K562 (cell line): Measurements from ENCODE around the gene HNRNPH3. TPM values are rescaled to one million over a fixed set of nuclear protein-coding genes. Genes with fewer than 3 reads are reported as not detected.

ENCODE experiments used
- ATAC-seq: fragments of 200-7000 bp; cut with Tn5 transposase; 3 replicates; pipeline ENCODE4 v1.9.1; 2020; ENCODE audit warnings: moderate library complexity
- BruUV-seq: library from RNA; stranded (reverse); fragments of 400-500 nt; replicated peaks from 2 replicates; lab custom pipeline; 2021; lab: Mats Ljungman, UMichigan
- CTCF ChIA-PET: fragments of 300-600 bp; formaldehyde crosslinking; extraction: SDS; loops from one replicate; lab custom pipeline; 2021; ENCODE audit warnings: low intra/inter-chr PET ratio; lab: Yijun Ruan, JAX
- POLR2A ChIA-PET: fragments of 300-600, 350-650 bp; sonication (Branson Sonifier 250); formaldehyde crosslinking; extraction: SDS; loops from one replicate; lab custom pipeline; 2021; ENCODE audit warnings: antibody characterized with exemption, inconsistent platforms; lab: Yijun Ruan, JAX
- DNase-seq, 4 experiments: peaks; one replicate each; pipeline versions ENCODE4 v3.0.0 to v3.0.0-alpha.2; 2011 to 2018; ENCODE audit warnings: low spot score in 3 of 4, mixed read lengths in 3 of 4; ENCODE audit errors: extremely low read depth in 1 of 4
- FAIRE-seq: peaks from 2 replicates; lab custom pipeline; 2011; peaks lifted over from hg19 to GRCh38; lab: Jason Lieb, UNC
- H2AFZ ChIP-seq: 2 replicates; pipeline ENCODE4 v1.6.0; 2011; ENCODE audit warnings: low read depth, low read length, control low read depth, inconsistent platforms
- H3K27ac ChIP-seq: fragments of 200-600 bp; 3 replicates; pipeline ENCODE4 v1.8.0; 2011; ENCODE audit warnings: low read depth, mild to moderate bottlenecking, control low read depth, inconsistent platforms, low read length, moderate library complexity, mixed read lengths; ENCODE audit errors: extremely low read depth
- H3K27me3 ChIP-seq, 2 experiments: fragments of 300-600 bp in 1 of 2; 2 replicates in 1 of 2; 3 replicates in 1 of 2; pipeline versions ENCODE4 v1.6.0 to v1.8.0; 2011; ENCODE audit warnings: inconsistent platforms in 2 of 2, low read length in 2 of 2, mild to moderate bottlenecking in 1 of 2, mixed read lengths in 1 of 2, moderate library complexity in 1 of 2; ENCODE audit not compliant: control insufficient read depth in 2 of 2, insufficient read depth in 2 of 2
- H3K36me3 ChIP-seq: fragments of 300-600 bp; 3 replicates; pipeline ENCODE4 v1.8.0; 2011; ENCODE audit warnings: mild to moderate bottlenecking, low read length, inconsistent platforms; ENCODE audit not compliant: control insufficient read depth, insufficient read depth
- H3K4me1 ChIP-seq, 2 experiments: fragments of 200-600 bp in 1 of 2; replicated peaks in 1 of 2; 2 replicates in 1 of 2; 3 replicates in 1 of 2; pipeline versions ENCODE4 v1.5.1 to v1.8.0; 2011; ENCODE audit warnings: inconsistent platforms in 2 of 2, low read length in 2 of 2, mild to moderate bottlenecking in 1 of 2, mixed read lengths in 1 of 2, moderate library complexity in 1 of 2; ENCODE audit not compliant: control insufficient read depth in 2 of 2, insufficient read depth in 2 of 2
- H3K4me2 ChIP-seq: 2 replicates; pipeline ENCODE4 v1.6.1; 2011; ENCODE audit warnings: low read length, control low read depth, inconsistent platforms, mixed read lengths; ENCODE audit not compliant: insufficient read depth
- H3K4me3 ChIP-seq: fragments of 200-600 bp; sonication (generic), shearing (Covaris generic); 2 replicates; pipeline ENCODE4 v1.5.1; 2016; ENCODE audit warnings: control low read depth, inconsistent platforms
- H3K79me2 ChIP-seq: fragments of 200-600 bp; 3 replicates; pipeline ENCODE4 v1.8.0; 2011; ENCODE audit warnings: low read length, inconsistent platforms; ENCODE audit not compliant: control insufficient read depth, insufficient read depth
- H3K9ac ChIP-seq, 2 experiments: 2 replicates each; pipeline versions ENCODE4 v1.6.0 to v1.6.1; 2011; ENCODE audit warnings: low read depth in 2 of 2, low read length in 2 of 2, control low read depth in 1 of 2, inconsistent platforms in 1 of 2, mild to moderate bottlenecking in 1 of 2, mixed read lengths in 1 of 2; ENCODE audit not compliant: insufficient read depth in 1 of 2
- H3K9me1 ChIP-seq: one replicate; pipeline ENCODE4 v1.6.0; 2011; ENCODE audit warnings: inconsistent platforms, mild to moderate bottlenecking, low read length, moderate library complexity; ENCODE audit not compliant: control insufficient read depth, insufficient read depth
- H3K9me3 ChIP-seq: replicated peaks from 2 replicates; pipeline ENCODE4 v1.5.1; 2011; ENCODE audit warnings: low read depth, low read length, inconsistent platforms; ENCODE audit not compliant: control insufficient read depth, insufficient read depth
- H4K20me1 ChIP-seq: replicated peaks from 2 replicates; pipeline ENCODE4 v1.6.1; 2011; ENCODE audit warnings: low read length, inconsistent platforms, mixed read lengths; ENCODE audit not compliant: control insufficient read depth, insufficient read depth
- HDGF ChIP-seq: fragments of 450-650 bp; IDR thresholded peaks from 2 replicates; pipeline ENCODE4 v1.6.1; 2016
- MTF1 ChIP-seq: fragments of 250-450 bp; sonication (Bioruptor Pico); IDR thresholded peaks from 2 replicates; pipeline ENCODE4 v1.9.0; 2021; ENCODE audit warnings: moderate library complexity, mild to moderate bottlenecking, inconsistent platforms, borderline replicate concordance
- RBM25 ChIP-seq: fragments of 200-400 bp; formaldehyde crosslinking; IDR thresholded peaks from 2 replicates; pipeline ENCODE4 v1.6.1; 2018; ENCODE audit warnings: low read length, low read depth, moderate library complexity; ENCODE audit not compliant: severe bottlenecking
- RUNX1 ChIP-seq: sonication (generic); IDR thresholded peaks from 2 replicates; pipeline ENCODE4 v1.6.1; 2016; ENCODE audit warnings: antibody characterized with exemption, low read depth
- ZNF121 ChIP-seq: sonication (generic); formaldehyde crosslinking; conservative IDR thresholded peaks from 2 replicates; pipeline ENCODE4 v1.8.0; 2022; ENCODE audit warnings: missing genetic modification reagents
- ZNF384 ChIP-seq: IDR thresholded peaks from 2 replicates; pipeline ENCODE4 v1.6.1; 2012; ENCODE audit warnings: low read depth, low read length, improper control_type of control experiment
- ZNF507 ChIP-seq: conservative IDR thresholded peaks from 2 replicates; pipeline ENCODE4 v1.6.1; 2017; ENCODE audit warnings: missing genetic modification characterization, missing compliant biosample characterization
- WGBS: fragments of 100-300 bp; shearing (Covaris generic); methylation state at CpG from one replicate; pipeline ENCODE4 v1.1.6; 2016; ENCODE audit warnings: low coverage, mixed read lengths; ENCODE audit not compliant: insufficient coverage; ENCODE audit errors: missing lambda C conversion rate; 5-methylcytosine and 5-hydroxymethylcytosine counted together
- in situ Hi-C: fragments of 300-500 bp; cut with MboI; formaldehyde crosslinking; loops from 4 replicates; pipeline ENCODE4 v1.15.0; 2018; ENCODE audit warnings: inconsistent platforms, mixed read lengths
- intact Hi-C: fragments of 100-400 bp; cut with micrococcal nuclease; formaldehyde crosslinking; loops from 2 replicates; pipeline ENCODE4 v1.14.2; 2022
- polyA plus RNA-seq, 8 experiments: library from polyadenylated mRNA; depleted of rRNA in 4 of 8; stranded (reverse) in 5 of 8; unstranded in 3 of 8; fragments of >200 nt; fragmentation: Nextera tagmentation in 2 of 8; fragmentation: Illumina TruSeq in 1 of 8; extraction: Ambion mirVana in 2 of 8; extraction: Trizol in 1 of 8; gene quantifications; 2 replicates each; pipeline versions ENCODE4 v1.2.1 to v1.2.3, GENCODE V29; 2011 to 2014; ENCODE audit warnings: inconsistent platforms in 1 of 8, missing spikeins in 1 of 8
- total RNA-seq, 7 experiments: library from RNA; depleted of rRNA in 6 of 7; stranded (reverse); fragments of >200 nt in 6 of 7; fragmentation: Illumina TruSeq in 2 of 7; extraction: Trizol in 2 of 7; gene quantifications; 2 replicates each; pipeline versions ENCODE4 v1.2.1 to v1.2.3, GENCODE V29; 2011 to 2021; ENCODE audit warnings: low replicate concordance in 1 of 7
- TF ChIP-seq, protein P1 (sequence below): fragments of 250-450 bp; sonication (Bioruptor Pico); IDR thresholded peaks from 2 replicates; pipeline ENCODE4 v1.8.0; 2022; ENCODE audit warnings: moderate library complexity, mild to moderate bottlenecking, inconsistent platforms

The HNRNPH3 gene
- total and polyA plus RNA-seq, 9 of the 15 experiments (the other 6 are each of a cell fraction or from before 2014, with no cell fraction given) = 52.8 to 562 (median 152) TPM

DNA sequence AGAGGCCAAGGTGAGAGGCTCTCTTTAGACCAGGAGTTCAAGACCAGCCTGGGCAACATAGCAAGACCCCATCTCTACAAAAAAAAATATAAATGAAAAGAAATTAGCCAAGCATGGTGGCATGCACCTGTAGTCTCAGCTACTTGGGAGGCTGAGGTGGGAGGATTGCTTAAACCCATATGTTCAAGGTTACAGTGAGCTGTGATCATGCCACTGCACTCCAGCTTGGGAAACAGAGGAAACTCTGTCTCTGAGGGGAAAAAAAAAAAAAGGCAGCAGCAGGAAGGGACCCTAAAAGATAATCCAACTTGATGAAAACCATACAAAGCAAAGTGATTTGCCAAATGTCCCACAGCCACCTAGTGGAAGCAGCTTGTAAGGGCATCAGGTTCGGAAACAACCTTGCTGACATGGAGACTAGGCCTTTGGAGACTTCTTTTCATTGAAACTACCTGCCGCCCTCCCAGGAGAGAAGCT lies 16.4 kb downstream of the HNRNPH3 start (continued):
- peak; percentile 59; the same call in 1 of the 2 replicates for TF ChIP-seq ZNF121
- TF ChIP-seq ZNF507 = peak; percentile 76

DNA sequence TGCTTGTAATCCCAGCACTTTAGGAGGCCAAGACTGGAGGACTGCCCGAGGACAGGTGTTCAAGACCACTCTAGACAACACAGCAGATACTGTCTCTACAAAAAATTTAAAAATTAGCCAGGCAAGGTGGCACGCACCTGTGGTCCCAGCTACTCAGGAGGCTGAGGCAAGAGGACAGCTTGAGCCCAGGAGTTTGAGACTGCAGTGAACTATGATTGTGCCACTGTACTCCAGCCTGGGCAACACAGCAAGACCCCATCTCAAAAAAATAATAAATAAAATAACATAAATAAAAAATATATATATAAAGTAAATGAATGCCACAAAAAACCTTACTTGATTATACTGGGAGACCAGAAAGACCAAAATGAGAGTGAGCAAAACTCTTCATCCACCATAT lies 21.7 kb downstream of the HNRNPH3 start:
- in situ Hi-C loops (no loop called here), intact Hi-C loops (no loop called here)
- no TSS peak for BruUV-seq
- WGBS = 82% methylated on average over 2 of the region's 2 CpGs
- no peaks in the 10 kb centered on the region for H3K79me2 ChIP-seq
- H3K4me1 ChIP-seq = no peaks in the 10 kb centered on the region
- H3K4me3 ChIP-seq = no peak overlapping the region
- no peak overlapping the region for H2AFZ ChIP-seq
- no peak overlapping the region for H3K9ac ChIP-seq
- no peaks in the 10 kb centered on the region for H3K9me1 ChIP-seq
- ATAC-seq (no peak), DNase-seq (no peak), FAIRE-seq (no peak)
- no peaks in the 10 kb centered on the region for H3K9me3 ChIP-seq
- no peaks in the 10 kb centered on the region for H3K27me3 ChIP-seq
- CTCF ChIA-PET = no interaction called here
- peaks cover 31% of the 10 kb centered on the region; the same call in 2 of the 3 replicates for H3K36me3 ChIP-seq
- no peaks in the 10 kb centered on the region for H4K20me1 ChIP-seq
- H3K27ac ChIP-seq = no peak overlapping the region
- TF ChIP-seq ZNF384 (no peak), ZNF121 (peak; percentile 82), RBM25 (peak; percentile 41)
- POLR2A ChIA-PET = interaction anchor here (1.6 kb wide), 1 partner anchor 22 kb away, joined by 4 read pairs; the partner anchor contains the start of gene HNRNPH3
- H3K4me2 ChIP-seq = no peak overlapping the region

DNA sequence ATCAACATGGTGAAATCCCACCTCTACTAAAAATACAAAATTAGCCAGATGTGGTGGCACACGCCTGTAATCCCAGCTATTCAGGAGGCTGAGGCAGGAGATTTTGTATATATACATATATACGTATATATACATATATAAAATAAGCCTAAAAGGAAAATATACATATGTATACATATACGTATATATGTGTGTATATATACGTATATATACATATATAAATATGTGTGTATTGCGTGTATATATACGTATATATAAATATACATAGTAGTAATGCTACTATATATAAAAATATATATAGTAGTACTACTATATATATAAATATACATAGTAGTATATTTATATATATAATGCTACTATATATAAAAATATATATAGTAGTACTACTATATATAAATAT lies 27.3 kb downstream of the HNRNPH3 start:
- Histone ChIP-seq H3K4me3 (no peak overlapping the region), H2AFZ (no peak overlapping the region), H3K27ac (no peak overlapping the region), H3K9me1 (no peaks in the 10 kb centered on the region), H3K4me2 (no peak overlapping the region), H3K4me1 (no peaks in the 10 kb centered on the region), H3K27me3 (no peaks in the 10 kb centered on the region), H3K79me2 (no peaks in the 10 kb centered on the region), H4K20me1 (no peaks in the 10 kb centered on the region), H3K36me3 (peaks cover 41% of the 10 kb centered on the region), H3K9me3 (no peaks in the 10 kb centered on the region), H3K9ac (no peak overlapping the region)
- FAIRE-seq (no peak), DNase-seq (no peak), ATAC-seq (no peak)
- BruUV-seq = no TSS peak
- TF ChIP-seq, protein P1, sequence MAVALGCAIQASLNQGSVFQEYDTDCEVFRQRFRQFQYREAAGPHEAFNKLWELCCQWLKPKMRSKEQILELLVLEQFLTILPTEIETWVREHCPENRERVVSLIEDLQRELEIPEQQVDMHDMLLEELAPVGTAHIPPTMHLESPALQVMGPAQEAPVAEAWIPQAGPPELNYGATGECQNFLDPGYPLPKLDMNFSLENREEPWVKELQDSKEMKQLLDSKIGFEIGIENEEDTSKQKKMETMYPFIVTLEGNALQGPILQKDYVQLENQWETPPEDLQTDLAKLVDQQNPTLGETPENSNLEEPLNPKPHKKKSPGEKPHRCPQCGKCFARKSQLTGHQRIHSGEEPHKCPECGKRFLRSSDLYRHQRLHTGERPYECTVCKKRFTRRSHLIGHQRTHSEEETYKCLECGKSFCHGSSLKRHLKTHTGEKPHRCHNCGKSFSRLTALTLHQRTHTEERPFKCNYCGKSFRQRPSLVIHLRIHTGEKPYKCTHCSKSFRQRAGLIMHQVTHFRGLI = 0 out of 2 replicates have a peak, but pooled peaks have one; percentile 51
- TF ChIP-seq RUNX1 (no peak), HDGF (no peak), MTF1 (CRISPR knock-in tag) (0 out of 2 replicates have a peak, but pooled peaks have one; percentile 68)
- POLR2A ChIA-PET = no interaction called here
- 95% methylated on average over 6 of the region's 6 CpGs for WGBS
- intact Hi-C loops = no loop called here
- CTCF ChIA-PET = no interaction called here
- in situ Hi-C loops = no loop called here
